Measurements from ENCODE around the gene ZNF865.

Gene ZNF865

GRCh38 chr19:55614711-55615542 lies 9.5 kb downstream of the ZNF865 start:
- no peak for ATAC-seq (ENCODE audit: insufficient read depth, low read depth)
- Histone ChIP-seq H3K79me2 (ENCODE audit: insufficient read depth, low read length) (peaks cover 34% of the 10 kb centered on the region), H3K4me1 (ENCODE audit: insufficient read depth, low read length) (no peaks in the 10 kb centered on the region), H3K36me3 (ENCODE audit: insufficient read depth, low read length) (peaks cover 46% of the 10 kb centered on the region), H4K20me1 (ENCODE audit: insufficient read depth, low read length) (peaks cover 32% of the 10 kb centered on the region), H2AFZ (ENCODE audit: low read depth, low read length) (no peak overlapping the region), H3K9ac (ENCODE audit: low read depth, low read length) (no peak overlapping the region), H3K27ac (ENCODE audit: low read length) (no peak overlapping the region), H3K4me3 (ENCODE audit: low read depth in 1 of 2, low read length in 2 of 2) (no peak overlapping the region), H3K27me3 (ENCODE audit: insufficient read depth, low read length, poor library complexity) (no peaks in the 10 kb centered on the region), H3K4me2 (ENCODE audit: insufficient read depth, low read length) (no peak overlapping the region), H3K9me3 (ENCODE audit: insufficient read depth, low read length, severe bottlenecking) (no peaks in the 10 kb centered on the region)
- TF ChIP-seq EZH2 (IDR thresholded peaks at IDR 0.05; ENCODE audit: borderline replicate concordance, low read depth, low read length, severe bottlenecking) (no peak), CTCF (IDR thresholded peaks at IDR 0.05; ENCODE audit: borderline replicate concordance, extremely low read depth, low read length, poor library complexity, severe bottlenecking) (no peak)
- no peak for DNase-seq

GRCh38 chr19:55615543-55616394 lies 10.3 kb downstream of the ZNF865 start:
- Histone ChIP-seq H3K36me3 (ENCODE audit: insufficient read depth, low read length) (peaks cover 48% of the 10 kb centered on the region), H3K4me2 (ENCODE audit: insufficient read depth, low read length) (no peak overlapping the region), H3K9me3 (ENCODE audit: insufficient read depth, low read length, severe bottlenecking) (no peaks in the 10 kb centered on the region), H3K4me1 (ENCODE audit: insufficient read depth, low read length) (peaks cover 6% of the 10 kb centered on the region), H3K9ac (ENCODE audit: low read depth, low read length) (no peak overlapping the region), H3K79me2 (ENCODE audit: insufficient read depth, low read length) (peaks cover 27% of the 10 kb centered on the region), H3K27me3 (ENCODE audit: insufficient read depth, low read length, poor library complexity) (no peaks in the 10 kb centered on the region), H3K4me3 (ENCODE audit: low read depth in 1 of 2, low read length in 2 of 2) (no peak overlapping the region), H4K20me1 (ENCODE audit: insufficient read depth, low read length) (peaks cover 28% of the 10 kb centered on the region), H3K27ac (ENCODE audit: low read length) (no peak overlapping the region), H2AFZ (ENCODE audit: low read depth, low read length) (no peak overlapping the region)
- DNase-seq (no peak), ATAC-seq (ENCODE audit: insufficient read depth, low read depth) (no peak)
- TF ChIP-seq CTCF (IDR thresholded peaks at IDR 0.05; ENCODE audit: borderline replicate concordance, extremely low read depth, low read length, poor library complexity, severe bottlenecking) (no peak), EZH2 (IDR thresholded peaks at IDR 0.05; ENCODE audit: borderline replicate concordance, low read depth, low read length, severe bottlenecking) (no peak)

GRCh38 chr19:55616395-55616875 lies 11.0 kb downstream of the ZNF865 start:
- no peak for TF ChIP-seq EZH2 (IDR thresholded peaks at IDR 0.05; ENCODE audit: borderline replicate concordance, low read depth, low read length, severe bottlenecking)
- no peak for TF ChIP-seq CTCF (IDR thresholded peaks at IDR 0.05; ENCODE audit: borderline replicate concordance, extremely low read depth, low read length, poor library complexity, severe bottlenecking)

More at GRCh38 chr19:55616395-55616875, 11.0 kb downstream of the ZNF865 start:
- Histone ChIP-seq H3K27ac (ENCODE audit: low read length) (no peak overlapping the region), H3K79me2 (ENCODE audit: insufficient read depth, low read length) (peaks cover 21% of the 10 kb centered on the region), H3K4me1 (ENCODE audit: insufficient read depth, low read length) (peaks cover 9% of the 10 kb centered on the region), H4K20me1 (ENCODE audit: insufficient read depth, low read length) (peaks cover 21% of the 10 kb centered on the region), H3K36me3 (ENCODE audit: insufficient read depth, low read length) (peaks cover 54% of the 10 kb centered on the region), H3K9me3 (ENCODE audit: insufficient read depth, low read length, severe bottlenecking) (no peaks in the 10 kb centered on the region), H3K9ac (ENCODE audit: low read depth, low read length) (no peak overlapping the region), H3K27me3 (ENCODE audit: insufficient read depth, low read length, poor library complexity) (no peaks in the 10 kb centered on the region), H3K4me3 (ENCODE audit: low read depth in 1 of 2, low read length in 2 of 2) (no peak overlapping the region), H3K4me2 (ENCODE audit: insufficient read depth, low read length) (no peak overlapping the region), H2AFZ (ENCODE audit: low read depth, low read length) (no peak overlapping the region)
- ATAC-seq (ENCODE audit: insufficient read depth, low read depth) (no peak), DNase-seq (no peak)
